SK-N-MC (cell line): ENCODE data around the gene MCRIP1.
"Not testable (repeated sequence)": the region's sequence is repeated elsewhere in the genome, so short reads cannot be mapped to it uniquely, and the experiment has no call there.

ENCODE experiments used
- DNase-seq: peaks from one replicate; pipeline ENCODE4 v3.0.0-alpha.2; 2011; ENCODE audit warnings: low read depth, low spot score
- H3K27ac ChIP-seq: fragments of 200-600 bp; sonication (generic); 2 replicates; pipeline ENCODE4 v1.5.1; 2016; ENCODE audit warnings: mixed run types
- H3K36me3 ChIP-seq: fragments of 200-600 bp; sonication (generic); 2 replicates; pipeline ENCODE4 v1.6.1; 2017; ENCODE audit warnings: antibody characterized with exemption, low read length, mixed read lengths; ENCODE audit not compliant: insufficient read depth
- H3K4me3 ChIP-seq: fragments of 200-600 bp; sonication (generic); 2 replicates; pipeline ENCODE4 v1.5.1; 2016
- H3K9ac ChIP-seq: fragments of 200-600 bp; sonication (generic); 2 replicates; pipeline ENCODE4 v1.8.0; 2017; ENCODE audit warnings: mixed run types, mixed read lengths; ENCODE audit not compliant: insufficient read length
- H3K9me3 ChIP-seq: fragments of 200-600 bp; sonication (generic); 2 replicates; pipeline ENCODE4 v1.6.1; 2017; ENCODE audit warnings: low read depth, mild to moderate bottlenecking, antibody characterized with exemption, low read length, moderate library complexity, mixed read lengths
- EZH2 ChIP-seq: fragments of 200-600 bp; sonication (generic); IDR thresholded peaks from one replicate; pipeline ENCODE4 v1.6.1; 2017; ENCODE audit warnings: antibody characterized with exemption
- FOXP2 ChIP-seq: optimal IDR thresholded peaks from 2 replicates; pipeline ENCODE3; 2011; ENCODE audit warnings: mild to moderate bottlenecking, moderate library complexity; ENCODE audit not compliant: insufficient read depth; ENCODE audit errors: extremely low read length, control extremely low read depth
- POLR2AphosphoS5 ChIP-seq: IDR thresholded peaks from 2 replicates; pipeline ENCODE4 v1.6.1; 2012; ENCODE audit warnings: mild to moderate bottlenecking, low read depth, low read length, borderline replicate concordance

MCRIP1 gene

GRCh38 chr17:81845361-81845760, 12.3 kb upstream of the MCRIP1 start:
- no peak for DNase-seq
- Histone ChIP-seq H3K27ac (no peak overlapping the region), H3K9me3 (no peaks in the 10 kb centered on the region), H3K36me3 (peaks cover 45% of the 10 kb centered on the region), H3K9ac (no peak overlapping the region), H3K4me3 (no peak overlapping the region)
- TF ChIP-seq POLR2AphosphoS5: no peak

GRCh38 chr17:81844887-81845286, 11.8 kb upstream of the MCRIP1 start:
- H3K9ac ChIP-seq: no peak overlapping the region
- no peak overlapping the region for H3K4me3 ChIP-seq
- H3K36me3 ChIP-seq: peaks cover 45% of the 10 kb centered on the region
- H3K9me3 ChIP-seq: no peaks in the 10 kb centered on the region
- TF ChIP-seq EZH2 (no peak), POLR2AphosphoS5 (no peak), FOXP2 (no peak)
- no peak for DNase-seq
- no peak overlapping the region for H3K27ac ChIP-seq

- H3K27ac ChIP-seq: no peak overlapping the region
- no peak overlapping the region for H3K9ac ChIP-seq
- no peak overlapping the region for H3K4me3 ChIP-seq
- TF ChIP-seq EZH2 (no peak), FOXP2 (no peak), POLR2AphosphoS5 (no peak)
- no peaks in the 10 kb centered on the region for H3K9me3 ChIP-seq
- DNase-seq: no peak
- peaks cover 45% of the 10 kb centered on the region for H3K36me3 ChIP-seq
Observed at GRCh38 chr17:81844327-81844851, 11.3 kb upstream of the MCRIP1 start.

DNA sequence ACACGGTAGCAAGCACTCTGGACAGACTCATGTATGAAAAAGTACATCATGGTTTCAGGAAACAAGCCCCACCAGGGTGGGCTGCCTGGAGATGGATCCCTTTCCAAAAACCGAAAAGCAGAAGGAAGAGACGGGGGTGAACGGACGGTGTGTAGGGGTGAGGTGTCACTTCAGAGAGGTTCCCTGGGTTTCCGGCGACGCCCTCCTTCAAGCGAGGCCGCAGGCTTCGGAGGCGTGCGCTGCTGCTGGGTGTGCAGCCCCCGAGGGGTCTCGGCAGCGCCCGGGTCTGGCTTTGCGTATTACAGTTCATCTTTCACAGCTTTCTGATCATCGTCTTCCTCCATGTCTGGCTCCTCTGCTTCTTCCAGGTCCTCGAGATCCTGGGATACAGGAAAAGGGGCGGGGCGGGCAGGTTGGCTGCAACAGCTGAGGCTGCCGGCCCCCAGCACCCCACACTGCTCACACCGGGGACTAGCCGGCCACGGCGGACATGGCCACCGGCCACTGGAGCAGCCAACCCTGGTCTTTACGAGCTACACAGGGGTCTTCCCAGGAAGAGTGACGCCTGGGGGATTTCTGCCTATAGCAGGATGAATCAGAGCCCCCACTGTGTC, 10.7 kb upstream of the MCRIP1 start:
- Histone ChIP-seq H3K9ac (no peak overlapping the region), H3K27ac (no peak overlapping the region), H3K9me3 (no peaks in the 10 kb centered on the region), H3K4me3 (no peak overlapping the region), H3K36me3 (peaks cover 45% of the 10 kb centered on the region)
- no peak for DNase-seq
- TF ChIP-seq FOXP2: no peak

- no peak overlapping the region for H3K9ac ChIP-seq
- no peak overlapping the region for H3K27ac ChIP-seq
- no peak for DNase-seq
- H3K9me3 ChIP-seq: no peaks in the 10 kb centered on the region
- peaks cover 41% of the 10 kb centered on the region for H3K36me3 ChIP-seq
- H3K4me3 ChIP-seq: no peak overlapping the region
- TF ChIP-seq POLR2AphosphoS5 (no peak; the same call in 1 of the 2 replicates), EZH2 (no peak), FOXP2 (no peak)
Observed at GRCh38 chr17:81842725-81843504, 9.8 kb upstream of the MCRIP1 start.

GRCh38 chr17:81842378-81842724, 9.3 kb upstream of the MCRIP1 start:
- Histone ChIP-seq H3K36me3 (peaks cover 39% of the 10 kb centered on the region), H3K9ac (no peak overlapping the region), H3K4me3 (no peak overlapping the region), H3K27ac (no peak overlapping the region), H3K9me3 (no peaks in the 10 kb centered on the region)
- TF ChIP-seq POLR2AphosphoS5 (no peak), FOXP2 (no peak), EZH2 (no peak)
- no peak for DNase-seq

DNA sequence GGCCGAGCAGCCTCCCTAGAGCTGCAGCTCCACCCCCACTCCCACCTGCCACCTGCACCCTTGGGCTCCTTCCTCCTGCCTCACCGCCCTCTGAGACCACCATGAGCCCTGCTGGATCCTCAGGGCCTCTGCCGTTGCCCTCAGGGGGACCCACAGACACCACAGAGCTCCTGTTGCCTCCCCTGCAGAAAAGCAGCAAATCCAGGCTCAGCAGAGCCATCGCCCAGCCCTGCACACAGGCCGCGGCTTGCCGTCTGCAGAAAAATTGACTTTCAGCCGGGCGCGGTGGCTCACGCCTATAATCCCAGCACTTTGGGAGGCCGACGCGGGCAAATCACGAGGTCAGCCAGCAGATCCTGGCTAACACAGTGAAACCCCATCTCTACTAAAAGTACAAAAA, 8.8 kb upstream of the MCRIP1 start:
- no peak overlapping the region for H3K27ac ChIP-seq

DNA sequence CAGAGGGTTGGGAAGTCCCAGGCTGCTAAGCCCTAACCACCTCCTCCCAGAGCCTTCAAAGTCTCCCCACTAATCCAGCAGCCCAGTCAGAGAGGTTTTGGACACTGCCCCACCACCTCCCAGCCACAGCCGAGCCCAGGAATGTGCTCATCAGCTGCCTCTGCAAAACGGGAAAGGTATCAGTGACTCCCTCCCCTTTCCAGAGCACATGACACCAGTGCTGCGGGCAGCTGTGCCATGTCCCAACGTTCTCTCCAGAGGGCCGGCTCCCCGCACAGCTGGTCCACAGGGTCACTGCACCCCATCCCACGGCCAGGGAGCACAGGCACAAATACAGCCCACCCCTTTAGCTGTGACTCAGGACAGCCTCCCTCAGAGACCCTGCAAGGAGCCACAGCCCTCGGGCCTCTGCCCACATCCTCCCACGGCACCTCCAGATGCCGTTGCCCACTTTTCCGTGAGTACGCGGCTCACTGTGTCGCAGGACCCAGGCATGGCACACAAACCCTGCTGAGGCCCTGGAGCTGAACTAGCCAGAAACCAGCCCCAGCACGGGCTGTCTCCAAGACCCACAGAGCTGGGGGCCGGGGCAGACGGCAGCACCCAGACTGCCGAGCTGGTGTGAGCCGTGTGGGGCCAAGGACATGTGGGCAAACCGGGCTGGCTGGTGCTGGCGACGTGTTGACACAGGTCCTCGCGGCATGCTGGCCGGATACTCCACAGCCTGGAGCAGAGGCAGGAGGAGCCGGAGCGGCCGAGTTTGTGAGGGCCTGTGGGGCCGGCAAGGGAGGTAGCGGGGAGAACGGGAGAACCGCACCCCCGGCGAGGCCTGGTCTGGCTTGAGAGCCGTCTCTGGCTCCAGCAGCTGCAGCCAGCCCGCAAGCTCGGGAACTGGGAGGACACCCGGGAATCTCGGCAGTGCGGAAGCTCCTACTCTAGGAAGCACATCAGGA, 8.0 kb upstream of the MCRIP1 start:
- peaks cover 27% of the 10 kb centered on the region; the same call in 1 of the 2 replicates for H3K36me3 ChIP-seq
- H3K9ac ChIP-seq: no peak overlapping the region
- no peaks in the 10 kb centered on the region for H3K9me3 ChIP-seq
- TF ChIP-seq POLR2AphosphoS5 (no peak), FOXP2 (no peak), EZH2 (no peak)
- H3K27ac ChIP-seq: no peak overlapping the region
- no peak overlapping the region for H3K4me3 ChIP-seq
- DNase-seq: no peak

More for the DNA sequence above, 8.8 kb upstream of the MCRIP1 start:
- H3K9ac ChIP-seq: no peak overlapping the region
- no peak overlapping the region for H3K4me3 ChIP-seq
- DNase-seq: no peak
- peaks cover 34% of the 10 kb centered on the region for H3K36me3 ChIP-seq
- H3K9me3 ChIP-seq: no peaks in the 10 kb centered on the region
- no peak for TF ChIP-seq EZH2
- no peak for TF ChIP-seq FOXP2
- TF ChIP-seq POLR2AphosphoS5: no peak

DNA sequence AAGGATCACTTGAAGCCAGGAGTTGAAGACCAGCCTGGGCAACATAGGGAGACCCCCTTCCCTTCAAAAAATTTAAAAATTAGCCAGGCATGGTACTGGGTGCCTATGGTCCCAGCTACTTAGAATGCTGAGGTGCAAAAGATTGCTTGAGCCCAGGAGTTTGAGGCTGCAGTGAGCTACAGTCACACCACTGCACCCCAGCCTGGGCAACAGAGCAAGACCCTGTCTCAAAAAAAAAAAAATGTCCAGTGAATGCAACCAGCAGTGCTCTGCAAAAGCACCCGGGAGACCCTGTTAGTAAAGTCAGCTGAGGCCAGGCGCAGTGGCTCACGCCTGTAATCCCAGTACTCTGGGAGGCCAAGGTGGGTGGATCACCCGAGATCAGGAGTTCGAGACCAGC, 7.0 kb upstream of the MCRIP1 start:
- H3K9me3 ChIP-seq, H3K27ac ChIP-seq, H3K4me3 ChIP-seq, DNase-seq, H3K9ac ChIP-seq: not testable (repeated sequence)
- H3K36me3 ChIP-seq: peaks cover 17% of the 10 kb centered on the region; the same call in 1 of the 2 replicates
